H54 (cell line): ENCODE measurements around the gene NME3.
"Not testable (repeated sequence)": the region's sequence is repeated elsewhere in the genome, so short reads cannot be mapped to it uniquely, and the experiment has no call there.

Experiments used
- DNase-seq: peaks from one replicate; pipeline ENCODE4 v3.0.0; 2011; ENCODE audit warnings: low spot score, mixed read lengths; ENCODE audit not compliant: insufficient read length
- FAIRE-seq: peaks from 3 replicates; lab custom pipeline; 2011; peaks lifted over from hg19 to GRCh38; lab: Jason Lieb, UNC
- POLR2A ChIP-seq: IDR thresholded peaks from 2 replicates; pipeline ENCODE4 v1.6.1; 2011; ENCODE audit warnings: low read depth, mild to moderate bottlenecking, low read length

NME3 gene

GRCh38 chr16:1734123-1734522 is 37.2 kb downstream of the NME3 start:
- FAIRE-seq, result no peak
- DNase-seq, result no peak
- TF ChIP-seq POLR2A, result no peak

GRCh38 chr16:1732551-1732987 is 38.8 kb downstream of the NME3 start:
- FAIRE-seq, DNase-seq: not testable (repeated sequence)

- FAIRE-seq, result no peak
- TF ChIP-seq POLR2A, result no peak
- DNase-seq, result no peak
These were observed 39.3 kb downstream of the NME3 start for GRCh38 chr16:1732071-1732470.

GRCh38 chr16:1731603-1732002 is 39.7 kb downstream of the NME3 start:
- FAIRE-seq, result no peak
- no peak for TF ChIP-seq POLR2A
- DNase-seq, result no peak

GRCh38 chr16:1731073-1731472 is 40.3 kb downstream of the NME3 start:
- FAIRE-seq (no peak), DNase-seq (no peak)
- no peak for TF ChIP-seq POLR2A

- no peak for FAIRE-seq
- no peak for DNase-seq
- TF ChIP-seq POLR2A, result no peak
These were observed 41.9 kb downstream of the NME3 start for GRCh38 chr16:1729445-1729844.

- TF ChIP-seq POLR2A, result no peak
- FAIRE-seq, result no peak
- DNase-seq, result no peak
These were observed 42.3 kb downstream of the NME3 start for GRCh38 chr16:1729026-1729425.

- TF ChIP-seq POLR2A, result no peak
- FAIRE-seq (no peak), DNase-seq (no peak)
These were observed 43.4 kb downstream of the NME3 start for GRCh38 chr16:1727651-1728624.

- no peak for FAIRE-seq
- DNase-seq, result no peak
These were observed 44.5 kb downstream of the NME3 start for GRCh38 chr16:1726661-1727502.

GRCh38 chr16:1724491-1724890 is 46.9 kb downstream of the NME3 start:
- no peak for FAIRE-seq
- DNase-seq, result no peak
- no peak for TF ChIP-seq POLR2A

More at GRCh38 chr16:1726661-1727502, 44.5 kb downstream of the NME3 start:
- no peak for TF ChIP-seq POLR2A

- FAIRE-seq (no peak), DNase-seq (peak; percentile 47)
These were observed 47.7 kb downstream of the NME3 start for GRCh38 chr16:1723450-1724147.

GRCh38 chr16:1721372-1721771 is 50.0 kb downstream of the NME3 start:
- no peak for TF ChIP-seq POLR2A
- FAIRE-seq (no peak), DNase-seq (no peak)

More at GRCh38 chr16:1723450-1724147, 47.7 kb downstream of the NME3 start:
- TF ChIP-seq POLR2A, result no peak
